H1 (cell line): ENCODE data around the gene SLC22A15. TPM values are rescaled to one million over a fixed set of nuclear protein-coding genes. Genes with fewer than 3 reads are reported as not detected.
A peak's percentile ranks its signal among the peaks of the same experiment; 100 is the strongest.

ENCODE experiments used
- CTCF ChIA-PET: fragments of 300-600 bp; sonication (Branson Sonifier 250); formaldehyde crosslinking; loops from one replicate; lab custom pipeline; 2021; ENCODE audit not compliant: partially characterized antibody; lab: Charles Lee
- POLR2A ChIA-PET: fragments of 300-600 bp; sonication (Branson Sonifier 250); formaldehyde crosslinking; loops from one replicate; lab custom pipeline; 2021; ENCODE audit warnings: inconsistent platforms; ENCODE audit not compliant: partially characterized antibody; lab: Charles Lee
- DNase-seq, 2 experiments: peaks; one replicate each; pipeline versions ENCODE4 v3.0.0 to v3.0.0-alpha.2; 2010 to 2022; ENCODE audit warnings: low spot score in 2 of 2, low read depth in 1 of 2, mixed read lengths in 1 of 2
- FAIRE-seq: peaks from 2 replicates; lab custom pipeline; 2011; peaks lifted over from hg19 to GRCh38; lab: Jason Lieb, UNC
- H2AFZ ChIP-seq: 2 replicates; pipeline ENCODE4 v1.8.1; 2012; ENCODE audit warnings: low read length, inconsistent platforms
- H2AK5ac ChIP-seq: 2 replicates; pipeline ENCODE4 v1.6.1; 2013; ENCODE audit warnings: low read depth, low read length
- H2BK120ac ChIP-seq: replicated peaks from 2 replicates; pipeline ENCODE3; 2013; ENCODE audit warnings: low read depth, low read length, inconsistent platforms
- H2BK12ac ChIP-seq: 2 replicates; pipeline ENCODE4 v1.6.1; 2013; ENCODE audit warnings: low read depth, low read length
- H2BK15ac ChIP-seq: 2 replicates; pipeline ENCODE4 v1.6.1; 2013; ENCODE audit warnings: low read length
- H2BK20ac ChIP-seq: 2 replicates; pipeline ENCODE4 v1.6.1; 2013; ENCODE audit warnings: low read length
- H2BK5ac ChIP-seq: 2 replicates; pipeline ENCODE4 v1.6.1; 2013; ENCODE audit warnings: low read depth, low read length
- H3K14ac ChIP-seq: 2 replicates; pipeline ENCODE4 v1.6.1; 2013; ENCODE audit warnings: inconsistent platforms; ENCODE audit not compliant: insufficient read length
- H3K18ac ChIP-seq: 2 replicates; pipeline ENCODE4 v1.6.1; 2013; ENCODE audit warnings: low read length; ENCODE audit errors: extremely low read depth
- H3K23ac ChIP-seq: 2 replicates; pipeline ENCODE4 v1.6.1; 2013; ENCODE audit warnings: inconsistent platforms; ENCODE audit not compliant: insufficient read length
- H3K23me2 ChIP-seq: 2 replicates; pipeline ENCODE4 v1.6.1; 2013; ENCODE audit warnings: low read depth, low read length
- H3K27ac ChIP-seq: 2 replicates; pipeline ENCODE4 v1.6.1; 2011; ENCODE audit warnings: low read depth, low read length, inconsistent platforms
- H3K27me3 ChIP-seq, 4 experiments: replicated peaks in 1 of 4; 1 replicate in 1 of 4; 2 replicates in 3 of 4; pipeline versions ENCODE4 v1.6.1 to v1.8.1; 2011 to 2013; ENCODE audit warnings: low read length in 3 of 4, mild to moderate bottlenecking in 3 of 4, inconsistent platforms in 2 of 4, mixed read lengths in 2 of 4, moderate library complexity in 1 of 4; ENCODE audit not compliant: control insufficient read depth in 3 of 4, insufficient read depth in 3 of 4; ENCODE audit errors: extremely low read depth in 1 of 4
- H3K36me3 ChIP-seq, 4 experiments: 2 replicates each; pipeline versions ENCODE4 v1.6.1 to v1.8.1; 2011 to 2013; ENCODE audit warnings: mild to moderate bottlenecking in 4 of 4, low read length in 3 of 4, moderate library complexity in 2 of 4, control low read depth in 1 of 4, inconsistent platforms in 1 of 4; ENCODE audit not compliant: insufficient read depth in 4 of 4, control insufficient read depth in 2 of 4
- H3K4ac ChIP-seq: replicated peaks from 2 replicates; pipeline ENCODE3; 2013; ENCODE audit warnings: low read length, low read depth, mixed read lengths, inconsistent platforms; ENCODE audit not compliant: insufficient read length
- H3K4me1 ChIP-seq, 4 experiments: replicated peaks in 1 of 4; 1 replicate in 1 of 4; 2 replicates in 3 of 4; pipeline versions ENCODE4 v1.6.1 to v1.8.1; 2011 to 2013; ENCODE audit warnings: low read length in 3 of 4, inconsistent platforms in 2 of 4, mixed read lengths in 1 of 4; ENCODE audit not compliant: insufficient read depth in 4 of 4, control insufficient read depth in 3 of 4
- H3K4me2 ChIP-seq, 2 experiments: 2 replicates each; pipeline versions ENCODE4 v1.6.1 to v1.8.1; 2011 to 2013; ENCODE audit warnings: low read depth in 2 of 2, low read length in 2 of 2, control low read depth in 1 of 2, inconsistent platforms in 1 of 2, mild to moderate bottlenecking in 1 of 2; ENCODE audit not compliant: insufficient read depth in 1 of 2
- H3K4me3 ChIP-seq, 4 experiments: fragments of 200-600, 300-600 bp in 1 of 4; sonication (generic), shearing (Covaris generic), sonication (Bioruptor Twin) in 1 of 4; 2 replicates each; pipeline versions ENCODE4 v1.5.1 to v1.8.1; 2011 to 2016; ENCODE audit warnings: low read length in 4 of 4, low read depth in 3 of 4, control low read depth in 2 of 4, inconsistent platforms in 2 of 4, mild to moderate bottlenecking in 2 of 4, mixed read lengths in 1 of 4, moderate library complexity in 1 of 4; ENCODE audit not compliant: insufficient read depth in 2 of 4; ENCODE audit errors: extremely low read depth in 1 of 4
- H3K56ac ChIP-seq: replicated peaks from 2 replicates; pipeline ENCODE3; 2013; ENCODE audit warnings: low read depth, mild to moderate bottlenecking, mixed read lengths, low read length, inconsistent platforms; ENCODE audit not compliant: insufficient read length
- H3K79me1 ChIP-seq: 2 replicates; pipeline ENCODE4 v1.6.1; 2013; ENCODE audit warnings: low read depth, low read length, control low read depth
- H3K79me2 ChIP-seq, 2 experiments: 2 replicates each; pipeline versions ENCODE4 v1.6.1 to v1.8.1; 2012 to 2013; ENCODE audit warnings: low read length in 2 of 2, mild to moderate bottlenecking in 2 of 2, inconsistent platforms in 1 of 2; ENCODE audit not compliant: insufficient read depth in 2 of 2, control insufficient read depth in 1 of 2
- H3K9ac ChIP-seq, 4 experiments: replicated peaks in 1 of 4; 1 replicate in 1 of 4; 2 replicates in 3 of 4; pipeline versions ENCODE4 v1.6.1 to v1.8.1; 2011 to 2013; ENCODE audit warnings: low read depth in 3 of 4, low read length in 3 of 4, control low read depth in 2 of 4, mild to moderate bottlenecking in 2 of 4, moderate library complexity in 2 of 4, inconsistent platforms in 1 of 4; ENCODE audit errors: extremely low read depth in 1 of 4
- H3K9me3 ChIP-seq, 2 experiments: 2 replicates each; pipeline versions ENCODE4 v1.6.1 to v1.8.1; 2012 to 2013; ENCODE audit warnings: mild to moderate bottlenecking in 2 of 2, moderate library complexity in 2 of 2, control low read depth in 1 of 2, inconsistent platforms in 1 of 2, low read depth in 1 of 2, low read length in 1 of 2, mixed read lengths in 1 of 2; ENCODE audit not compliant: insufficient read depth in 2 of 2
- H4K20me1 ChIP-seq, 2 experiments: replicated peaks in 1 of 2; 2 replicates each; pipeline versions ENCODE3 to v1.8.1; 2011 to 2013; ENCODE audit warnings: inconsistent platforms in 2 of 2, low read length in 2 of 2, mild to moderate bottlenecking in 1 of 2; ENCODE audit not compliant: insufficient read depth in 2 of 2, control insufficient read depth in 1 of 2
- H4K5ac ChIP-seq: 2 replicates; pipeline ENCODE4 v1.6.1; 2013; ENCODE audit warnings: low read length, low read depth, mixed read lengths, inconsistent platforms; ENCODE audit not compliant: insufficient read length
- H4K8ac ChIP-seq: 2 replicates; pipeline ENCODE4 v1.8.0; 2013; ENCODE audit warnings: mild to moderate bottlenecking, moderate library complexity, low read length, inconsistent platforms; ENCODE audit not compliant: insufficient read depth; ENCODE audit errors: extremely low read depth
- H4K91ac ChIP-seq: replicated peaks from 2 replicates; pipeline ENCODE3; 2013; ENCODE audit warnings: low read length, mixed read lengths, inconsistent platforms; ENCODE audit not compliant: insufficient read length
- CHD2 ChIP-seq: IDR thresholded peaks from 2 replicates; pipeline ENCODE4 v1.6.1; 2012; ENCODE audit warnings: low read length, improper control_type of control experiment
- CTCF ChIP-seq, 3 experiments: IDR thresholded peaks; 1 replicate in 2 of 3; 2 replicates in 1 of 3; pipeline versions ENCODE4 v1.5.1 to v1.6.1; 2011; ENCODE audit warnings: low read length in 3 of 3, mild to moderate bottlenecking in 3 of 3, inconsistent platforms in 2 of 3, low read depth in 1 of 3, moderate library complexity in 1 of 3; ENCODE audit not compliant: insufficient read depth in 1 of 3; ENCODE audit errors: control extremely low read depth in 1 of 3
- SIN3A ChIP-seq, 2 experiments: IDR thresholded peaks in 1 of 2; conservative IDR thresholded peaks in 1 of 2; 2 replicates each; pipeline ENCODE4 v1.6.1; 2011 to 2012; ENCODE audit warnings: low read length in 2 of 2, improper control_type of control experiment in 1 of 2, low read depth in 1 of 2, mild to moderate bottlenecking in 1 of 2
- WGBS, 2 experiments: shearing (Covaris generic) in 1 of 2; methylation state at CpG; one replicate each; pipeline versions ENCODE4 v1.1.6 to v1.1.7; 2013 to 2015; ENCODE audit warnings: low lambda C conversion rate in 2 of 2, mixed read lengths in 2 of 2, inconsistent platforms in 1 of 2, low coverage in 1 of 2, missing lambda C conversion rate in 1 of 2; ENCODE audit not compliant: insufficient replicate concordance in 2 of 2, insufficient coverage in 1 of 2, insufficient read length in 1 of 2; ENCODE audit errors: extremely low coverage in 1 of 2, missing lambda C conversion rate in 1 of 2; 5-methylcytosine and 5-hydroxymethylcytosine counted together
- polyA plus RNA-seq, 7 experiments: library from polyadenylated mRNA; depleted of rRNA in 3 of 7; stranded (reverse) in 5 of 7; unstranded in 2 of 7; fragments of >200 nt in 5 of 7; fragments of 200-250 nt in 2 of 7; gene quantifications; 1 replicate in 5 of 7; 2 replicates in 1 of 7; 4 replicates in 1 of 7; pipeline versions ENCODE4 v1.2.1 to v1.2.3, GENCODE V29; 2011 to 2013; ENCODE audit warnings: missing spikeins in 2 of 7, mixed read lengths in 2 of 7
- total RNA-seq: library from RNA; stranded (reverse); fragmentation: NEBNext Ultra II Directional; extraction: Animal tissue kit (Norgen Biotek cat#: 25700); gene quantifications from 2 replicates; pipeline ENCODE4 v1.2.1, GENCODE V29; 2021

Gene SLC22A15
- total and polyA plus RNA-seq, 2 of the 8 experiments (the other 6 are each of a cell fraction or from before 2014, with no cell fraction given): 3.2 to 3.3 TPM

DNA sequence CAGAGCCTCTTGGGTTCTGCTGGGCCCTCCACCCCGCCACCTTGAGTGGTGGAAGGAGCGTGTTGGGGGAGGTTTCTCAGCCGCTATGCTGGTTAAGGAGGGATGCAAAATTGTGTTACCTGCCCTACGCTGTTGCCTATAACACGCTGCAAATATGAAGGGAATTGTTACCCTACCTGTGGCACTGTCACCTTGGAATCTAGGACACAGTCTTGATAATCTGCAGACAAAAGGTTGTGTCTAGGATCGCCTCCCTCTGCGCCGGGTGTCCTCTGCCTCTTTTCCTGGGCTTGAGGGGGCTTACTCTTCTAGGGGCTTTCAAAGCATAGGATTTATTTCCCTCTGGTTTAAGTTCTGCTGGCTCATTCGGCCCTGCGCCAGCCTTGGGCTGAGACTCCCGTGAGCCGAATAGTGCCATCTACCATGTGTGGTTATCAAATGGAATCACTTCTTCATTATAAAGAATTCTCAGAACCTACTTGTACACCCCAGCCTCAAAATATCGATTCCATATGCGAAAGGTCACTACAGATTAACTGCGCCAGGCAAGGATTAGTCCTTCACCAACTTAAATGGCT lies 697 bp downstream of the SLC22A15 start:
- H3K9me3 ChIP-seq: no peaks in the 10 kb centered on the region; a peak in 1 of 4 replicates
- peak overlapping the region; percentile 50 for H2BK120ac ChIP-seq
- H4K8ac ChIP-seq: no peak overlapping the region
- H3K36me3 ChIP-seq: no peaks in the 10 kb centered on the region
- peak overlapping the region; percentile 54 for H2AFZ ChIP-seq
- no peak overlapping the region for H4K91ac ChIP-seq
- H3K4ac ChIP-seq: no peak overlapping the region
- FAIRE-seq (no peak), DNase-seq (no peak)
- WGBS, 2 experiments: 48% methylated on average over 15 of the region's 15 CpGs; no CpG with 5 or more reads in 1 of the 2 experiments
- H3K27me3 ChIP-seq: no peaks in the 10 kb centered on the region
- H4K20me1 ChIP-seq: no peaks in the 10 kb centered on the region
- H4K5ac ChIP-seq: no peak overlapping the region
- no peak overlapping the region for H2AK5ac ChIP-seq
- H3K79me1 ChIP-seq: no peaks in the 10 kb centered on the region
- H2BK12ac ChIP-seq: peak overlapping the region; percentile 89
- H3K18ac ChIP-seq: no peak overlapping the region; the same call in 1 of the 2 replicates
- peak overlapping the region; percentile 73 for H2BK5ac ChIP-seq
- peaks cover 3% of the 10 kb centered on the region for H3K23me2 ChIP-seq
- TF ChIP-seq CTCF (IDR thresholded peaks at IDR 0.05; ENCODE audit: control extremely low read depth in 1 of 3, insufficient read depth in 1 of 3, low read depth in 1 of 3, low read length in 3 of 3): peak in 1 of 3 experiments; percentile 1; a peak in 1 of 4 replicates
- TF ChIP-seq CHD2: no peak
- 0 out of 4 replicates have a peak, but pooled peaks of 1 of the 2 experiments have one; percentile 13 for TF ChIP-seq SIN3A (conservative IDR thresholded peaks at IDR 0.05 in 1 of 2, IDR thresholded peaks at IDR 0.05 in 1 of 2; ENCODE audit: low read depth in 1 of 2, low read length in 2 of 2)
- H3K79me2 ChIP-seq: no peaks in the 10 kb centered on the region; a peak in 1 of 4 replicates
- no peak overlapping the region for H2BK20ac ChIP-seq
- no peak overlapping the region for H3K27ac ChIP-seq
- H3K56ac ChIP-seq: no peak overlapping the region
- POLR2A ChIA-PET: no interaction called here
- H3K14ac ChIP-seq: no peak overlapping the region
- H3K4me2 ChIP-seq: peak overlapping the region; percentile 77 to 91
- H3K4me1 ChIP-seq: peaks cover 0 to 19% (median 9%) of the 10 kb centered on the region in 4 experiments; a peak in 5 of 7 replicates
- no peak overlapping the region for H2BK15ac ChIP-seq
- H3K23ac ChIP-seq: no peak overlapping the region
- peak overlapping the region; percentile 47 to 77 (median 70) for H3K4me3 ChIP-seq
- CTCF ChIA-PET: interaction anchor here (0.6 to 2.5 kb wide), 4 partner anchors 143 to 840 kb away, joined by 3 to 9 read pairs (median 3); no protein-coding TSS in a partner anchor
- peak overlapping the region in 3 of 4 experiments; percentile 63 to 79 (median 71); a peak in 5 of 7 replicates for H3K9ac ChIP-seq
